Gastrocnemius medialis (tissue), 4 donors: ENCODE results near the gene QSOX2. TPM values are rescaled to one million over a fixed set of nuclear protein-coding genes. Genes with fewer than 3 reads are reported as not detected.

Source experiments
- ATAC-seq, 2 donors: fragments of 150-250 bp; one replicate each; pipeline ENCODE4 v1.9.1; 2016
- DNase-seq, 2 donors: peaks; one replicate each; pipeline ENCODE4 v3.0.0-alpha.2; 2019
- H3K27ac ChIP-seq, 4 donors: fragments of 200-600 bp; sonication (generic); 1 replicate in 1 of 4; 2 replicates in 3 of 4; pipeline ENCODE4 v1.5.1; 2016 to 2018; ENCODE audit warnings: mild to moderate bottlenecking in 2 of 4, moderate library complexity in 1 of 4
- H3K27me3 ChIP-seq, 3 donors: fragments of 200-600 bp; sonication (generic) in 2 of 3; 1 replicate in 1 of 3; 2 replicates in 2 of 3; pipeline versions ENCODE4 v1.5.1 to v1.6.0; 2016 to 2019; ENCODE audit warnings: mild to moderate bottlenecking in 1 of 3, moderate library complexity in 1 of 3
- H3K36me3 ChIP-seq, 2 donors: fragments of 200-600 bp; sonication (generic) in 1 of 2; one replicate each; pipeline ENCODE4 v1.5.1; 2017 to 2018
- H3K4me1 ChIP-seq, 2 donors: fragments of 200-600 bp; sonication (generic) in 1 of 2; one replicate each; pipeline ENCODE4 v1.5.1; 2016 to 2017; ENCODE audit warnings: mild to moderate bottlenecking in 2 of 2
- H3K4me3 ChIP-seq, 4 donors: fragments of 200-600 bp; sonication (generic) in 3 of 4; 1 replicate in 1 of 4; 2 replicates in 3 of 4; pipeline ENCODE4 v1.5.1; 2016 to 2019; ENCODE audit warnings: mild to moderate bottlenecking in 2 of 4
- H3K9me3 ChIP-seq, 3 donors: fragments of 200-600 bp; sonication (generic) in 2 of 3; 1 replicate in 1 of 3; 2 replicates in 2 of 3; pipeline ENCODE4 v1.5.1; 2016 to 2019
- CTCF ChIP-seq, 5 experiments: fragments of 450-650 bp in 3 of 5; fragments of 200-600 bp in 2 of 5; sonication (generic) in 2 of 5; IDR thresholded peaks in 4 of 5; conservative IDR thresholded peaks in 1 of 5; 1 replicate in 4 of 5; 2 replicates in 1 of 5; pipeline ENCODE4 v1.5.1; 2016 to 2019; ENCODE audit warnings: antibody characterized with exemption in 5 of 5, mild to moderate bottlenecking in 3 of 5, moderate library complexity in 3 of 5
- POLR2A ChIP-seq, 2 donors: fragments of 450-650 bp; IDR thresholded peaks; one replicate each; pipeline ENCODE4 v1.6.1; 2017; ENCODE audit warnings: antibody characterized with exemption in 2 of 2, mild to moderate bottlenecking in 2 of 2, moderate library complexity in 2 of 2
- in situ Hi-C, 4 donors: fragments of 200-750 bp; cut with MboI; loops; one replicate each; pipeline versions ENCODE4 v1.15.0 to v1.8.0; 2017; ENCODE audit warnings: low sequenced_read_pairs in 4 of 4
- intact Hi-C: fragments of 100-400 bp; cut with DNase I; formaldehyde crosslinking; loops from one replicate; pipeline ENCODE4 v1.15.1; 2023; ENCODE audit warnings: low total_unique reads
- total RNA-seq, 4 donors: library from RNA; depleted of rRNA; stranded (reverse); fragments of >200 nt; gene quantifications; one replicate each; pipeline versions ENCODE4 v1.1.0 to v1.2.3, GENCODE V29; 2016

Gene QSOX2
- total RNA-seq, 4 donors from 2014 or later, result 3.3 to 5.8 (median 5.2) TPM

GRCh38 chr9:136277746-136278145, 32.1 kb upstream of the QSOX2 start:
- Histone ChIP-seq H3K4me1 (no peaks in the 10 kb centered on the region), H3K4me3 (no peak overlapping the region), H3K27ac (no peak overlapping the region), H3K36me3 (no peaks in the 10 kb centered on the region), H3K9me3 (no peaks in the 10 kb centered on the region), H3K27me3 (peaks cover 12 to 25% (median 19%) of the 10 kb centered on the region in 3 donors)
- ATAC-seq, result no peak
- intact Hi-C loops (no loop called here), in situ Hi-C loops (loop anchor here in 1 of 4 donors (25.0 kb wide), 1 partner anchor 115 kb away; no protein-coding TSS in a partner anchor)
- DNase-seq, result no peak
- no peak for TF ChIP-seq POLR2A (IDR thresholded peaks at IDR 0.05)

DNA sequence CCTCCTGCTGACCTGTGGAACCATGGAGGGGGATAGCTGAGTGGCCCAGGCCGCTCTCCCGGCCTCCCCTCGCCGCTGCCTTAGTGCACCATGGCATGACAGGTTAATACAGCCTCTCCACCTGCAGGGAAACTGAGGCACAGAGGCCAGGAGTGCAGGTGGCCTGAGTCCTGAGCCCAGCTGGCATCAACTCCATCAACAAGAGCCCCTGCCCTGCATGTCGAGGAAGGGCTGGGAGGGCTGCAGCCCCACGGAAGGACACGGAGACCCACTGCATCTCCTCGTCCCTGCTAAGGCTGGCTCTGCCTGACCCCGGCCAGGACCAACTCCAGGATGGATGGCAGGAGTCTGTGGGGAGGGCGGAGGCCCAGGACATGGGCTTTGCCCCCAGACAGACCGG, 31.1 kb upstream of the QSOX2 start:
- intact Hi-C loops, result no loop called here
- DNase-seq (no peak), ATAC-seq (no peak)
- Histone ChIP-seq H3K27ac (no peak overlapping the region), H3K9me3 (no peaks in the 10 kb centered on the region), H3K36me3 (no peaks in the 10 kb centered on the region), H3K4me1 (no peaks in the 10 kb centered on the region), H3K4me3 (no peak overlapping the region), H3K27me3 (peaks cover 12 to 25% (median 19%) of the 10 kb centered on the region in 3 donors)
- TF ChIP-seq CTCF (IDR thresholded peaks at IDR 0.05 in 4 of 5, conservative IDR thresholded peaks at IDR 0.05 in 1 of 5) (no peak), POLR2A (IDR thresholded peaks at IDR 0.05) (no peak)
- in situ Hi-C loops, result loop anchor here in 1 of 4 donors (25.0 kb wide), 1 partner anchor 114 kb away; no protein-coding TSS in a partner anchor

- H3K9me3 ChIP-seq, result no peaks in the 10 kb centered on the region
- H3K27ac ChIP-seq, result no peak overlapping the region
- ATAC-seq, result no peak
- no peak overlapping the region for H3K4me3 ChIP-seq
- TF ChIP-seq CTCF (IDR thresholded peaks at IDR 0.05 in 4 of 5, conservative IDR thresholded peaks at IDR 0.05 in 1 of 5) (no peak), POLR2A (IDR thresholded peaks at IDR 0.05) (no peak)
- peaks cover 12 to 25% (median 19%) of the 10 kb centered on the region in 3 donors for H3K27me3 ChIP-seq
- DNase-seq, result no peak
- intact Hi-C loops (no loop called here), in situ Hi-C loops (loop anchor here in 1 of 4 donors (25.0 kb wide), 1 partner anchor 114 kb away; no protein-coding TSS in a partner anchor)
- no peaks in the 10 kb centered on the region for H3K4me1 ChIP-seq
- no peaks in the 10 kb centered on the region for H3K36me3 ChIP-seq
Measured at GRCh38 chr9:136275655-136276429, 30.2 kb upstream of the QSOX2 start.

GRCh38 chr9:136274786-136275654, 29.4 kb upstream of the QSOX2 start:
- in situ Hi-C loops, result loop anchor here in 1 of 4 donors (25.0 kb wide), 1 partner anchor 113 kb away; no protein-coding TSS in a partner anchor
- no peaks in the 10 kb centered on the region for H3K9me3 ChIP-seq
- TF ChIP-seq POLR2A (IDR thresholded peaks at IDR 0.05) (no peak), CTCF (IDR thresholded peaks at IDR 0.05 in 4 of 5, conservative IDR thresholded peaks at IDR 0.05 in 1 of 5) (no peak)
- no peaks in the 10 kb centered on the region for H3K4me1 ChIP-seq
- no peak overlapping the region for H3K27ac ChIP-seq
- DNase-seq (no peak), ATAC-seq (no peak)
- intact Hi-C loops, result no loop called here
- peaks cover 10 to 26% (median 18%) of the 10 kb centered on the region in 3 donors for H3K27me3 ChIP-seq
- no peaks in the 10 kb centered on the region for H3K36me3 ChIP-seq
- no peak overlapping the region for H3K4me3 ChIP-seq
